ENCODE data around the gene ITPKB.

The ITPKB gene

DNA sequence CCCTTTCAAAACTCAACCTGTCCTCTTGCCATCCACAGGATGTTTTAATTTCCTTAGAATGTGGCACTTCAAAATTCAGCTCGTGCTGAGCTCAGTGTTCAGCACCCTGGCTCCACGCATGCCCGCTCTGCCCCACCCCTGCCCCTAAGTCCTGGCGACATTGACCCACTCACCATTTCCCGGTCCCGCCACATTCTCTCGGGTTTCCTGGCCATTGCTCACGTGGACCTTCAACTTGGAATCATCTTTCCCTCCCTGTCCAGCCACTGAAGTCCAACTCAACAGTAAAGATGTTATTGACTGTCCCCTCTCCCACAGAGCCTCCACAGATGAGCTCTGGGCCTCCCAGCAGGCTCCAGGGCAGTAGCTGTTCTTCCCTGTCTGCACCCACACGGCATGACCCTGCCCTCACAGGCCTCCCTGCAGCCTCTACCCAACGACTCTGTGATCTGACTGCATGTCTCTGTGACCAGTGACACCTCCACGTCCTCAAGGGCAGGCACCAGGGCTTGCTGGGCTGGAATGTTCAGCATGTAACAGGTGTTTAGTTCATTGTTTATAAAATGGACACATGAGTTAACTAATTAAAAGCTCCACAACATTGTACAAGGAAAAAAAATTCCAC, 53.8 kb downstream of the ITPKB start:
- no peak for DNase-seq (ENCODE audit: low read depth)

- DNase-seq (ENCODE audit: low read depth), result no peak
Observed at GRCh38 chr1:226684026-226684425, 55.1 kb downstream of the ITPKB start.

- DNase-seq (ENCODE audit: low read depth), result no peak
Observed at GRCh38 chr1:226682871-226683814, 55.9 kb downstream of the ITPKB start.

DNA sequence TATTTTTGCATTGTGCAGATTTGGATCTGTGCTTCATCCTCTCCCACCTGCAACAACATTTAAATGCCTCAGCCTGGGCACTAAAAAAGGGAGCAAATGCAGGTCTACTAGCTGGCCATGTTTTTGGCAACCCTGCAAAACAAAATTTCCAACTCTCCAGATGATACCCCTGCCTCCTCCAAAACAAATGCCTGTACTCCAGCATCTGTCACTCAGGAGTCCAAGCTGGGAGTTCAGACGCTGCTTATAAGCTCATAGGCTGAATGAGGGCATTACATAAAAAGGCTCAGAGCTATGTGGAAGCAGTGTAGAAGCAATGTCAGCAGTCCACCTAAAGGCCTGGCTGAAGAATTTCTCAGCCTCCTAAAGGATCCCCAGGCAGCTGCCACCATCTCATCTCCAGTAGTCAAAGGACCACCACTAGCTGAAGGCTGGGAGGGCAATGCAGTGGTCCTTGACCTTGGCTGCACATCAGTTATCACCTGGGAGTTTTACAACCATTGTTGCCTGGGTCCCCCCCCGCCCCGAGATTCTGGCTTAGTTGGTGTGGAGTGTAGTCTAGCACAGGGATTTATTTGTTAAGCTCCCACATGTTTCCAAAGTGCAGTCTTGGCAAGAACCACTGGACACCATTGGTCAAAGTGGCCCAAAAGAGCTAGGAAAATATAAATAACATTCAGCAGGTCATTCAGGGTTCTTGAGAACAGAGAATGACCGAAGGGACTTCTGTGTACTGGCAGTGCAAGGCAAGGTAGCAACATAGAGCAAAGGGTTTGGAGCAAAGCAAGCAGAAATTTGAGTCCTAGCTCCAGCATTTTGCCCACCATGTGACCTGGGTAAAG, 57.2 kb downstream of the ITPKB start:
- DNase-seq (ENCODE audit: low read depth), result no peak

- no peak for DNase-seq (ENCODE audit: low read depth)
Observed at GRCh38 chr1:226680653-226681052, 58.4 kb downstream of the ITPKB start.

- no peak for DNase-seq (ENCODE audit: low read depth)
Observed at GRCh38 chr1:226679853-226680516, 59.1 kb downstream of the ITPKB start.

GRCh38 chr1:226679262-226679661, 59.8 kb downstream of the ITPKB start:
- DNase-seq (ENCODE audit: low read depth), result no peak

- no peak for DNase-seq (ENCODE audit: low read depth)
Observed at GRCh38 chr1:226678701-226679100, 60.4 kb downstream of the ITPKB start.

DNA sequence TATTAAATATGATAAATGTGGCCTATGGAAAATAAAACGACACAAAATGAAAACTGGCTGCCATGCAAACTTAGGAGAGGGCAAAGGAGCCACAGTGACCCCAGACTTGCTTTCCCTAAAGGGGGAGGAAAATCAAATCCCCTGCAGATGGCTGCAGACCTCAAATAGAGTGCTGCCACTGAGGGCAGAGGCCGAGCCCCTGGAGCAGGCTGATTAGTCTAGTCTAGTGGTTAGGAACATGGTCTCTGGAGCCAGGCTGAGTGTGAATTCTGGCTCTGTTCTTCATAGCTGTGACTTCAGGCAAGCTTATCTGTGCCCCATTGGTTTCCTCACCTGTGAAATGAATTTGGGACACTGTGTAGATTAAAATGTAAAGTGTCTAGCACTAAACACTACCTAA, 60.8 kb downstream of the ITPKB start:
- DNase-seq (ENCODE audit: low read depth), result no peak

DNA sequence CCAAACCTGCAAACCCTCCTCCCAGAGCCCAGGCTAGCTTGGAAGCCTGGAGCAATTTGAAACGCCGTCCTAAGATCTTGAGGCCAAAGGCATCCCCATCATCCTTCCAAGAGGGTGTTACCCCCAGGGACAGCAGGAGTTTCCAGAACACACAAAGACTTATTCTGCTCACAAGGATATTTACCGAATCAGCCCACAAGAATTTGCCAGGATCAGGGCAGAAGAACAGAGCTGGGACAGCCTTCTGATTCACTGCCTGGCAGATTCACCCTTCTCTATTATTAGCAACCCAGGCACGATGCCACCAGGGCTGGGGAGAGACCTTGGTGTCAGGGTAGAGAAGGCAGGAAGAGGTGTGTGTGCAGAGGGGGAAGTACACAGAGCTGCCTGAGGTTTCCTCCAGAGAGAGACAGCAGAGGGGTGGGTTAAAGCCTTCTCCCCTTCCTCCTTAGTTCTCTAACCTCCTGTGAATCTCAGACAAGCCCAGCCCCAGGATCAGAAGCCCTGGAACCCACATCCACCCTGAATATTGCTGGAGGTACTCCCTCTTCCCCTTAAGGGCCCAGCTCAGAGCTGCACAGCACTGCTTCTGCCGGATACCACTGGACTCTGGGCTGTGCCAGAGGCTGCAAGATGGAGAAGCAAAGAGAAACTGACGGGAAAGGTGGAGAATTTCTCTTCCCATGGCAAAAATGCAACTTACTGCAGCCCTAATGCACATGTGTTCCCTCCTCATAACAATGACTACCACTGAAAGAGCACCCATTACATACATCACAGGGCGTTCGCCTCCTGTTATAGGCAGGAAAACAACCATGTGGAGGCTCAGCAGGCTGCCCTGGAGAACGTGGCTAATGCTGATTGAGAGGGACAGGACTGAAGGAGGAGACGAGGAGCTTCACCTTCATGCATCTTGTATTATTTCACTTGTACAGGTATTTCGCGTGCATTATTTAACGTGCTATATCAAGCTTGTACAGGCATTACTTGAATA, 61.8 kb downstream of the ITPKB start:
- no peak for DNase-seq (ENCODE audit: low read depth)

GRCh38 chr1:226676381-226676780, 62.7 kb downstream of the ITPKB start:
- no peak for DNase-seq (ENCODE audit: low read depth)

GRCh38 chr1:226675715-226676357, 63.2 kb downstream of the ITPKB start:
- no peak for DNase-seq (ENCODE audit: low read depth)

- no peak for DNase-seq (ENCODE audit: low read depth)
Observed at GRCh38 chr1:226674892-226675714, 64.0 kb downstream of the ITPKB start.

- no peak for DNase-seq (ENCODE audit: low read depth)
Observed at GRCh38 chr1:226672339-226672762, 66.7 kb downstream of the ITPKB start.

DNA sequence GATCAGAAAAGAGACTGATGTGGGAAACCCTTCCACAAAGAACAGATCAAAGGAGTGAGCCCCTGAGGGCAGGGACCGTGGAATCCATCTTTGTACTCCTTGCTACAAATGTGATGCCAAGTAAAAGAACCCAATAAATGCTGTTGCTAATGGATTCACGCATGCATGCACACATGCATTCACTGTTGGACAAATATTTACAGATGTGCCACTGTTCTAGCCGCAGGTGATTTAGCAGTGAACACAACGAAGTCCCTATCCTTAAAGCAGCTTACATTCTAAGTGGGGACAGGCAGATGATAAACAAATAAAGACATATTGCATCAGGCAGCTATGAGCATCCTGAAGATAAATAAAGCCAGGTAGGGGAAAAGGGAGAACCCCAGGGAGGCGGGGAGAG, 67.8 kb downstream of the ITPKB start:
- DNase-seq (ENCODE audit: low read depth), result no peak

DNA sequence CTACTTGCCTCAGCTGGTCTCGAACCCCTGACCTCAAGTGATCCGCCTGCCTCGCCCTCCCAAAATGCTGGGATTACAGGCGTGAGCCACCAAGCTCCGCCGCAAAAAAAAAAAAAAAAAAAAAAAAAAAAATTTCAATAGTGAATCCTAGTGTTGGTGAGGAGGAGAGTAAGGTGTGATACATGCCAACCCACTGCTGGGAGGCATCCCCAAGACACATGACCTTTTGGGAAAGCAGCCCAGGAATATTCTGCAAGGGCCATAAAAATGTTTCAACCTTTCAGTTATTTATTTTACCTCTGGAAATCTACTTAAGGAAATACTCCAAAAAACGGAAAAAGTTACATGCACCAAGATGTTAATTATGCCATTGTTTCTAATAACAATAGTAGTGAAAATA, 69.0 kb downstream of the ITPKB start:
- DNase-seq (ENCODE audit: low read depth), result no peak

- DNase-seq (ENCODE audit: low read depth), result no peak
Observed at GRCh38 chr1:226668173-226668560, 70.9 kb downstream of the ITPKB start.

DNA sequence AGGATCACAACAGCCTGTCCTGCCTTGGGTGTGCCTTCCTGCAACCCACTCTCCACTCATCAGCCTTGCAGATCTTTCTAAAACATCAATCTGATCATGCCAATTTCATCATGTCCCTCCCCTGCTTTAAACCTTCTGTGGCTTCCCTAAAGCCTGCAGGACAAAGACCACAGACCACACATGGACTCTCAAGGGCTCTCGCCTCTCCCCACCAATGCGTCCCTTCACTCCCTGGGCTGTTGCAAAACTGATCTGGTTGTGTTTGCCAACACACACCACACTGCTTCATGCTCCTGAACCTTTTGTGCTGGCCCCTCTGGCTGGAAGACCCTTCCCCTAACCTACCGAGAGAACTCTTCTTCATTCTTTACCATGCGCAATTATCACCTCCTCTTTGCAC, 72.4 kb downstream of the ITPKB start:
- no peak for DNase-seq (ENCODE audit: low read depth)

DNA sequence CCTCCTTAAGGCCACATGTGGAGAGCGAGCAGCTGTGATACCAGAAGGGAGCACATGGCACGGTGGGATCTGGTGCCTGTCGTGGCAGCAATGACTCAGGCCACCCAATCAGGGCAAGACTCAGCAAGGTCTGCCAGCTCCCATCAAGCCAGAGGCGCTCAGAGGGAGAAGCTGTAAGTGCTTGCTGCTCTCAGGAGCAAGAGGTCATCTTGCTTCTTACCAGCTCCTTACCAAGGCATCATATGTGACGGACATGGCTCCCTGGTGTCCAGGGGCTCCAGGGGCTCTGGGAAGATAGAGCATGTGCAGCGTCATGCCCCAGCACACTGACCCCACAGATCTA, 72.9 kb downstream of the ITPKB start:
- no peak for DNase-seq (ENCODE audit: low read depth)

Data from non-pigmented ciliary epithelial cell (primary cell).